Thymus (tissue), 2 donors: ENCODE results near the gene CCL7. TPM values are rescaled to one million over a fixed set of nuclear protein-coding genes. Genes with fewer than 3 reads are reported as not detected.

Experiments
- polyA plus RNA-seq: library from polyadenylated mRNA; stranded (reverse); fragments of 200-250 nt; gene quantifications from one replicate; pipeline ENCODE4 v1.2.3, GENCODE V29; 2013
- total RNA-seq: library from RNA; stranded (reverse); fragments of 120-200 nt; gene quantifications from one replicate; pipeline ENCODE4 v1.2.4, GENCODE V29; 2013
- donor health status: healthy.

Gene CCL7
- total and polyA plus RNA-seq, 2 donors: 0.47 to 5.4 TPM

Other genes starting within 250 kb of the CCL7 start
- 46.1 TPM for gene CCL2, start 14.9 kb upstream of the CCL7 start, total RNA-seq
- 165 TPM for gene CCL2, start 14.9 kb upstream of the CCL7 start, polyA plus RNA-seq
- gene CCL11, start 15.5 kb downstream of the CCL7 start, total RNA-seq: 0.33 TPM
- 0.87 TPM for gene CCL11, start 15.5 kb downstream of the CCL7 start, polyA plus RNA-seq
- 1.4 TPM for gene CCL8, start 49.2 kb downstream of the CCL7 start, total RNA-seq
- gene CCL8, start 49.2 kb downstream of the CCL7 start, polyA plus RNA-seq: 2.9 TPM
- 22.0 TPM for gene CCL13, start 86.3 kb downstream of the CCL7 start, total RNA-seq
- 10.7 TPM for gene CCL13, start 86.3 kb downstream of the CCL7 start, polyA plus RNA-seq
- 0.71 TPM for gene CCL1, start 93.0 kb downstream of the CCL7 start, total RNA-seq
- gene CCL1, start 93.0 kb downstream of the CCL7 start, polyA plus RNA-seq: 6.2 TPM